HG02571 (cell line): ENCODE measurements around the gene ZC3H18.

Source experiments
- ATAC-seq: cut with Tn5 transposase; IDR thresholded peaks from one replicate; pipeline ENCODE4 v1.9.1; 2021; ENCODE audit warnings: mild to moderate bottlenecking, moderate library complexity; ENCODE audit not compliant: unreplicated experiment

Gene ZC3H18

GRCh38 chr16:88569985-88570690 lies at the start of gene ZC3H18:
Gene ZC3H18, plus strand, starts transcription at chr16:88570403. Its CDS starts 6,721 bp downstream, at chr16:88577124.
- peak; percentile 63 for ATAC-seq

GRCh38 chr16:88521674-88522073 lies 48.5 kb upstream of the ZC3H18 start:
- no peak for ATAC-seq

DNA sequence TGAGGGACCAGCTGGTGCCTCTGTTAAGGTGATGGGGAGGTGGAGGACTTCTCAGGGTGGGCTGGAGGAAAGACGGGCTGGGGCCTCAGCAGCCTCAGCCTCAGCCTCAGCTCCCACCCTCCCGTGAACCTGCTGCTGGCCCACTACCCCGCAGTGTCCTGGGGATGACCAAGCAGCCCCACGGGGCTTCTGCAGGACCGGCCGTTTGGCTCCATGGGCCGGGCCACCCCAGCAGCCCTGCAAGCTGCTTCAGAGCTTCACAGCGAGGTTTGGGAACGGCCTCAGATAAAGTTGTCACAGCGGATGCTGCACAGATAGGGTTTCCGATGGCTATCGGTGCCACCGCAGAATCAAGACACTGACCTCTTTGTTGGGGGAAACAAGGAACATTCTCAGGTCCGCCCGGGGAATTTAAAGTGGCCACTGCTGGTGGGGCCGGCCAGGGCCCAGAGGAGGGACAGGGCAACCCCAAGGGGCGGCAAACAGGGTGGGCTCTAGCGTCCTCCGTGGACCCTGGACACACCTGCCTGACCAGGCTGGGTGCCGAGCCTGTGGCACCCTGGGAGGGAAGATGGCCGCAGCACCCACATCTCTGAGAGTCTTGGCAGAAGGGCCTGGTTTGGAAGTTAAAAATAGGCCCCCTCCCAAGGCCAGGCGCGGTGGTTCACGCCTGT lies 47.8 kb upstream of the ZC3H18 start:
- ATAC-seq: no peak

- no peak for ATAC-seq
Observed at GRCh38 chr16:88523309-88524161, 46.7 kb upstream of the ZC3H18 start.

DNA sequence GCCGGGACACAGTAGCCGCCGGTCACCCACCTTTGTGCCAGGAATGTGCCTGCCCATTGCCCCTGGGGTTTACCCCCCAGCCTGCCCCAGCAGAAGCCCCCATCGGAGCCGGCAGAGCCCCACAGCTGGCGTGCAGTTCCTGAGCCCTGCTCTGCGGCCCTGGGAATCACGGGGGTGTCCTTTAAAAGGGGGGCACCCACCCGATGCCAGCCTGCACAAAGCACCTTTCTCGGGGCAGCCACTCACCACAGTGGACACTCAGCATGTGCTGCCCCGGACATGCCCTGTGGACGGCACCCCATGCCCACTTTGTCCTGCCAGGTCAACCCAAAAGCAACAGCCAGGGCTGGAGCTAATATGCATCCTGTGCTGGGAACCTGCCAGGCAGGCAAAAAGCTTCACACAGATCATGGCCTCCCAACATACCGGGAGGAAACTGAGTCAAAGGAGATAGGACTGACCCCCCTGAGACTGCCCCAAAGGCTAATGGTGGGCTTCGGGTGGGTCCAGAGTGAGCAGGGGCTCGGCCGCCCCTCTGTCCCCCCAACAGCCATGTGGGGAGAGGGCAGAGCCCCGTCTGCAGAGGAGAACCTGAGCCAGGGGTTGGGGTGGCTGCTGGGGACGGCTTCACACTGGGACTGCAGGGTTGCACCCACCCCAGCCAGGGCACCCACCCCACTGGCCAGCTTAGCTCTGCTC lies 45.8 kb upstream of the ZC3H18 start:
- ATAC-seq: no peak

- ATAC-seq: no peak
Observed at GRCh38 chr16:88524973-88525662, 45.1 kb upstream of the ZC3H18 start.

GRCh38 chr16:88525663-88525990 lies 44.6 kb upstream of the ZC3H18 start:
- ATAC-seq: no peak

DNA sequence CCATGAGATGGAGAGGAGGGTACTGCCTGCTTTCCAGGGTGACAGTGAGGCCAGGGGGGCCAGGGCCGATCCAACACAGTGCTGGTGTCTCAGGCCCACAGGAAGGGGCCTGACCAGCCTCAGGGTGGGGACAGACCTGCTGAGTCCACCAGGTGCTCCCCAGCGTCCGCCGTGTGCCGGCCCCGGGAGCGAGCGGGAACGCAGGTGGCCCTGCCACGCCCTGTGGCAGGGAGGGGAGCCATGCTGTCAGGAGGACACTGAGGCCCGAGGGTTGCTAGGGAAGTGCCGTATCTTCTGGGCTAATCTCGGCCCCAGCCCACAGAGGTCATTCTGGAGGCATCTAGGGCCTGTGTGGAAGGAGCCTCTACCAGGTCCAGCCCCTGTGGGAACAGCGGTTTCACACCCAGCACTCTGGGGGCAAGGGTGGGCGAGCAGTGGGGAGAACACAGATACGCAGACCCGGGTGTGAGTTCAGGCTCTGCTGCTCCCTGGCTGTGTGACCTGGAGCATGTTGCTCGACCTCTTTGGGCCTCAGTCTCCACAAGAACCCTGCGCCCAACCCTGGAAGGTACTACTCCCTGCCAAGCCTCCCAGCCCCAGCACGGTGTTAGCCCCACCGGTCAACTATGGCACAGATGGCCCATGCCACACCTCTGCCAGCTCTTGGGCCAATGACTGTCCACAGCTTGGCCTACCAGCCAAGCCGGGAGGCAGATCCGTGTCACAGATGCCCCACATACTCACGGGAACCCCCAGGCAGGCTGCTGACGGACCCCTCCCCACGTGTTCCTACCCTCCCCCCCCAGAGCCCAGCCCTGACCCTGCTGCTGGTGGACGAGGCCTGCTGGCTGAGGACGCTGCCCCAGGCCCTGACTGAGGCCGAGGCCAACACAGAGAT lies 43.9 kb upstream of the ZC3H18 start:
- ATAC-seq: no peak

DNA sequence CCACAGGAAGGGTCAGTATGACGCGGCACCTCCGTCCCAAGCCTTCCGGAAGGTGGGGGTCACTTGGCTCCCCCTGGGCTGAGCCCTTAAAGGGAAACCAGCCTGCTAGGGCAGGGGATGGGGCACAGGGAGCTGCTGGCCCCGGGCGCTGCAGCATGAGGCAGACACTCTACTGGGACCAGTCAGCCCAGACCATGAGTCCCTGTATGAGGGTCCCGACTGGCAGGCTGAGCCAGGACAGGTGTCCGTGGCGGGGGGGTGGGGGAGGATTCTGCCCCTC lies 43.4 kb upstream of the ZC3H18 start:
- no peak for ATAC-seq

DNA sequence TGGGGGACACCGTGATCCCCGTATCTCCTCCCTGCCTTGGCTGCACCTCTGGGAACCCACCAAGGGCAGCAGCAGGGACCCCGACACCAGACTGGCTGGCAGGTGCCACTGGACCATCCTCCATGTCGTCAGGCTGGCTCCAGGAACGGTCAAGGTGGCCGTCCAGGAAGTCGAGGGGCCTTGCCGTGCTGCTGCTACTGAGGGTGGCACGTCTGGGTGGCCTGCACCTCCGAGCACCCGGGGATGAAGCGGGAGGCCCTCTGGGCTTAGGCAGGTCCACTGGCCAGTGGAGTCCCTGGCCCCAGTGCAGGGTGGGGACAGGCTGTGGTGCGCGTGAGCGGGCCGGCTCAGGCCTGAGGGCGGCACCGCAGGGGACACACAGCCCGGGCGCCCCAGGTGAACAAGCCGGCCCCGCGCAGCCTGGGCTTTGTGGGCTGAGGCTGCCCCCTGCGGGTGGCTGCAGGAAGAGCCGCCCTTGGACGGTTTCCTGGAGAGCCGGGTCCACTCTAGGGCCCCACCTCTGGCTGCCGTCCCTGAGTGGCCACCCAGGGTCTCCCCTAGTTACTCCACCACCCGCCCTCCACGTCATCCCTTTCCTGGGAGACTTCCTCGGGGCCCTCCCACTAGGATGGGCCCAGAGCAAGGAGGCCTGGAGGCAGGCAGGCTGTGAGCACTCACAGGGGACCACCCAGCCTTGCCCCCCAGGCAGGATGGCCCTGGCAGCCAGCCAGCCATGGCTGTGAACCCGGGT lies 42.8 kb upstream of the ZC3H18 start:
- peak; percentile 53 for ATAC-seq

DNA sequence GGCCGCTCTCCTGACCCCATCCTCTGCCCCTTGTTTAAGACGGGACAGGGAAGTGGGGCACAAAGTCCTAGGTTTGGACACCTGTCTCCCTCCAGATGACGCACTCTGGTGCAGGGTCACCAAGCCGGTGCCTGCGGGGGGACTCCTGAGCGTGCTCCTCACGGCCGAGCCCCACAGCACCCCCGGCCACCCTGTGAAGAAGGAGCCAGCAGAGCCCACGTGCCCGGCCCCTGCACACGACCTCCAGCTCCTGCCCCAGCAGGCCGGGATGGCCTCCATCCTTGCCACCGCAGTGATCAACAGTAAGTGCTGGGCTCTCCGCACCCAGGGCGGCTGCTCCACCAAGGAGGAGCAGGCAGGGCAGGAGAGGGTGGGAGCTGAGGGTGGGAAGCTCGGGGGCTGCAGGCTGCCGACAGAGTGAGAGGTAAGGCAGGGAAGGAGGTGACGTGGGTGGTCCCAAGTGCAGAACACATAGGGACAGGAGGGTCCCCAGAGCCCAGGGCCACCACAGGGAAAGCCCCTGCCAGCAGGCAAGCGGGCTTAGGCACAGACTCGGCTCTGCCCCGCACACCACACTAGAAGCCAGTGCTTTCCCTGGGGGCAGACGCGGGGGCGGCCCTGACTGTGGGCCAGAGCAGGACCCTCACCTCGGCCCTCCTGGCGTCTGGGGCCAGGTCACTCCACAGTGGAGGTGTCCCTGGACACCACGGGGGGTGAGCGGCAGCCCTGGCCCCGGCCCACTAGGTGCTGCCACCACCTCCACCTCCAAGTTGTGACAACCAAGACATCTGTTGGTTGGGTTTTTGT lies 42.1 kb upstream of the ZC3H18 start:
- no peak for ATAC-seq

DNA sequence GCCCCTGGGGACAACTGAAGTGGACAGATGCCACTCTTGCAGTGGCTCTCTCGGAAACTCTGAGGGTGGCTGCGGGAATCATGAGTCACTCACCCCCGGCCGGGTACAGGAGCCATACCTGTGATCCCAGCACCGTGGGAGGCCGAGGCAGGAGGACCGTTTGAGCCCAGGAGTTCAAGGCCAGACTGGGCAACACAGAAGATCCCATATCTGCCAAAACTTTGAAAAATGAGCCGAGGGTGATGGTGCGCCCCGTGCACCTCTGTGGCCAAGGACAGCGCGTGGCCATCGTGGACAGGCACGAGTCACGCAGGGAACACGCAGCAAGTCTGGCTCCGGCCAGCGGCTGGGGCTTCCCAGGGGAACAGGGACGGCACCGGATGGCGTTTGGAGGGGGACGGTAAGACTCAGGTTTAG lies 41.3 kb upstream of the ZC3H18 start:
- no peak for ATAC-seq

GRCh38 chr16:88529596-88529995 lies 40.6 kb upstream of the ZC3H18 start:
- no peak for ATAC-seq

- no peak for ATAC-seq
Observed at GRCh38 chr16:88530051-88530857, 39.9 kb upstream of the ZC3H18 start.

GRCh38 chr16:88530858-88531203 lies 39.4 kb upstream of the ZC3H18 start:
- ATAC-seq: no peak

GRCh38 chr16:88531346-88531745 lies 38.9 kb upstream of the ZC3H18 start:
- ATAC-seq: no peak

- ATAC-seq: no peak
Observed at GRCh38 chr16:88531931-88532433, 38.2 kb upstream of the ZC3H18 start.
